Measurements from ENCODE around the gene RPL38.

GRCh38 chr17:74251569-74251968 is 48.1 kb downstream of the RPL38 start:
- TF ChIP-seq CTCF (conservative IDR thresholded peaks at IDR 0.05; ENCODE audit: low read depth in 2 of 2) = no peak
- TF ChIP-seq ZNF114 (CRISPR knock-in tag; IDR thresholded peaks at IDR 0.05) = no peak
- TF ChIP-seq EZH2 (IDR thresholded peaks at IDR 0.05; ENCODE audit: low read depth, unreplicated experiment) = no peak

Measured in GM23338 (cell line).